IMR-90 (cell line): Measurements from ENCODE around the gene EXOC2.

Source experiments
- POLR2A ChIP-seq: IDR thresholded peaks from 2 replicates; pipeline ENCODE4 v1.6.1; 2012; ENCODE audit warnings: mild to moderate bottlenecking, low read depth, low read length
- SMC3 ChIP-seq: fragments of 150-350 bp; IDR thresholded peaks from 2 replicates; pipeline ENCODE4 v1.6.1; 2016; ENCODE audit warnings: low read depth, mild to moderate bottlenecking, antibody characterized with exemption, low read length, moderate library complexity
- TF ChIP-seq, protein P1 (sequence below): conservative IDR thresholded peaks from 2 replicates; pipeline ENCODE4 v1.5.1; 2012; ENCODE audit warnings: mild to moderate bottlenecking, low read depth, low read length, improper control_type of control experiment

DNA sequence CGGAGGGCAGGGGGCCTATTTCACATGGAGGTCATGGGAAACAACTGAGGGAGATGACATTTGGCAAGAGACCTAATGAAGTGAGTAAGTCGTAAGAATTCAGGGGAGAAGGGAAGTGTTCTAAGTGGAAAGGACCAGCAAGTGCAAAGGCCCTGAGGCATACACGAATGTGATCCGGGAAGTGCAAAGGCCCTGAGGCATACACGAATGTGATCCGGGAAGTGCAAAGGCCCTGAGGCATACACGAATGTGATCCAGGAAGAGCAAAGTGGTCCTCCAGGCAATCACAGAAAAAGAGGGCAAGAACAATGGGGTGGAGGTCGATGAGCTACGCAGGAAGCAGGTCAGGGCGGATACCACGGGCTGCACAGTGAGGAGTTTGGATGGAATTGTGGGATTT is 24.2 kb upstream of the EXOC2 start:
- TF ChIP-seq, protein P1, sequence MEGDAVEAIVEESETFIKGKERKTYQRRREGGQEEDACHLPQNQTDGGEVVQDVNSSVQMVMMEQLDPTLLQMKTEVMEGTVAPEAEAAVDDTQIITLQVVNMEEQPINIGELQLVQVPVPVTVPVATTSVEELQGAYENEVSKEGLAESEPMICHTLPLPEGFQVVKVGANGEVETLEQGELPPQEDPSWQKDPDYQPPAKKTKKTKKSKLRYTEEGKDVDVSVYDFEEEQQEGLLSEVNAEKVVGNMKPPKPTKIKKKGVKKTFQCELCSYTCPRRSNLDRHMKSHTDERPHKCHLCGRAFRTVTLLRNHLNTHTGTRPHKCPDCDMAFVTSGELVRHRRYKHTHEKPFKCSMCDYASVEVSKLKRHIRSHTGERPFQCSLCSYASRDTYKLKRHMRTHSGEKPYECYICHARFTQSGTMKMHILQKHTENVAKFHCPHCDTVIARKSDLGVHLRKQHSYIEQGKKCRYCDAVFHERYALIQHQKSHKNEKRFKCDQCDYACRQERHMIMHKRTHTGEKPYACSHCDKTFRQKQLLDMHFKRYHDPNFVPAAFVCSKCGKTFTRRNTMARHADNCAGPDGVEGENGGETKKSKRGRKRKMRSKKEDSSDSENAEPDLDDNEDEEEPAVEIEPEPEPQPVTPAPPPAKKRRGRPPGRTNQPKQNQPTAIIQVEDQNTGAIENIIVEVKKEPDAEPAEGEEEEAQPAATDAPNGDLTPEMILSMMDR = no peak
- no peak for TF ChIP-seq POLR2A
- TF ChIP-seq SMC3 = no peak
